Right lobe of liver (tissue), 4 donors: ENCODE measurements around the gene ROR2.

Source experiments
- CTCF ChIP-seq, 4 donors: fragments of 200-600 bp in 3 of 4; fragments of 450-650 bp in 1 of 4; IDR thresholded peaks; one replicate each; pipeline versions ENCODE4 v1.5.1 to v1.8.0; 2016 to 2022; ENCODE audit warnings: antibody characterized with exemption in 4 of 4, mild to moderate bottlenecking in 2 of 4
- POLR2A ChIP-seq: fragments of 450-650 bp; IDR thresholded peaks from one replicate; pipeline ENCODE4 v1.6.1; 2017; ENCODE audit warnings: antibody characterized with exemption, mild to moderate bottlenecking
- donor health status: DM: no; HTN: no; CAD: no.
- donor health status: DM: no; HTN: no; CAD: no.
- donor health status: DM: no; HTN: yes; CAD: no.

DNA sequence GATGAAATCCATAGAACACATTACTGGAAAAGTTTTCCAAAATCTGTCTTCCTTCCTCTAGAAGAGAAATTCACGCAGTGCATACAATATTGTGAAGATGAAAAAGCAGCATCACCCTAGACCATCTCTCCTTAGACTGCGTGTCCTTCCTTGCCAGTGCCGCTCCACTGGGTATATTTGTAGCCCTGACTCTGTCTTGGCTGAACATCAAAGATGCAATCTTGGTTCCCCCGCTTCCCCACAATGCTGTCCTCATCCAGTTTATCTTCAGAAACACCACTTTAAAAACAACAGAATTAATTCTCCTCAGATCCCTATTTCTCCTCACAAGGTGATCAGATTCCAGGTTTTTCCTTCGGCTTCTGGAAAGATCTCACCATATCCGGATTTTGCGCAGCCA, 53.9 kb downstream of the ROR2 start:
- TF ChIP-seq CTCF (IDR thresholded peaks at IDR 0.05) (no peak), POLR2A (no peak)
